OCI-LY3 (cell line): ENCODE results near the gene YTHDF2.

Experiments
- H2AFZ ChIP-seq: fragments of 200-600, 300-600 bp; shearing (Covaris generic); 2 replicates; pipeline ENCODE4 v1.6.0; 2014; ENCODE audit warnings: antibody characterized with exemption, low read depth, low read length
- H3K27ac ChIP-seq: fragments of 200-600, 300-600 bp; sonication (generic); 2 replicates; pipeline ENCODE4 v1.5.1; 2014; ENCODE audit warnings: mild to moderate bottlenecking, low read length, moderate library complexity, mixed read lengths
- H3K27me3 ChIP-seq: fragments of 200-600, 300-600 bp; sonication (generic); 2 replicates; pipeline ENCODE4 v1.6.1; 2014; ENCODE audit warnings: low read depth, low read length, mixed read lengths
- H3K36me3 ChIP-seq: fragments of 200-600, 300-600 bp; sonication (generic); replicated peaks from 2 replicates; pipeline ENCODE3; 2014; ENCODE audit warnings: low read depth, low read length, mixed read lengths
- H3K4me1 ChIP-seq: fragments of 300-600, 200-600 bp; sonication (generic); 2 replicates; pipeline ENCODE4 v1.6.1; 2014; ENCODE audit warnings: low read length, mixed read lengths
- H3K4me2 ChIP-seq: fragments of 200-600, 300-600 bp; sonication (generic); 2 replicates; pipeline ENCODE4 v1.6.1; 2014; ENCODE audit warnings: low read length, mixed read lengths
- H3K4me3 ChIP-seq: fragments of 300-600, 200-600 bp; sonication (generic); 2 replicates; pipeline ENCODE4 v1.5.1; 2014; ENCODE audit warnings: antibody characterized with exemption, mild to moderate bottlenecking, low read length, moderate library complexity
- H3K79me2 ChIP-seq: fragments of 300-600, 200-600 bp; shearing (Covaris generic); 2 replicates; pipeline ENCODE4 v1.6.1; 2014; ENCODE audit warnings: mild to moderate bottlenecking, low read length, mixed read lengths
- H3K9ac ChIP-seq: fragments of 300-600, 200-600 bp; shearing (Covaris generic); 2 replicates; pipeline ENCODE4 v1.6.0; 2014; ENCODE audit warnings: mild to moderate bottlenecking, low read length, moderate library complexity
- H3K9me3 ChIP-seq: fragments of 200-600, 300-600 bp; shearing (Covaris generic); 2 replicates; pipeline ENCODE4 v1.6.1; 2014; ENCODE audit warnings: low read length, mixed read lengths; ENCODE audit not compliant: insufficient read depth
- H4K20me1 ChIP-seq: fragments of 200-600, 300-600 bp; sonication (generic); 2 replicates; pipeline ENCODE4 v1.6.1; 2016; ENCODE audit warnings: low read length, mixed read lengths; ENCODE audit not compliant: insufficient read depth
- EZH2phosphoT487 ChIP-seq: fragments of 200-600 bp; shearing (Covaris generic); IDR thresholded peaks from 2 replicates; pipeline ENCODE4 v1.6.1; 2018; ENCODE audit warnings: antibody characterized with exemption, mixed run types, low read depth
- TF ChIP-seq, protein P1 (sequence below): fragments of 200-600, 300-600 bp; sonication (generic); IDR thresholded peaks from 2 replicates; pipeline ENCODE4 v1.5.1; 2014; ENCODE audit warnings: antibody characterized with exemption, low read length, low read depth

The YTHDF2 gene

DNA sequence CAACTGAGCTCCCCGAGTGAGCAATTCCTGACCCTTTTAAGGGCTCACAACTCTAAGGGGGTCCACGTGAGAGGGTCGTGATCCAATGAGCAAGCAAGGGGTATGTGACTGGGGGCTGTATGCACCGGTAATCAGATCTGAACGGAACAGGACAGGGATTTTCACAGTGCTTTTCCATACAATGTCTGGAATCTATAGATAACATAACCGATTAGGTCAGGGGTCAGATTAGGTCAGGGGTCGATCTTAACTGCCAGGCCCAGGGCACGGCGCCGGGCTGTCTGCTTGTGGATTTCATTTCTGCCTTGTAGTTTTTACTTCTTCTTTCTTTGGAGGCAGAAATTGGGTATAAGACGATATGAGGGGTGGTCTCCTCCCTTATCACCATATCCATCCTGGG lies 44.6 kb downstream of the YTHDF2 start:
- TF ChIP-seq, protein P1, sequence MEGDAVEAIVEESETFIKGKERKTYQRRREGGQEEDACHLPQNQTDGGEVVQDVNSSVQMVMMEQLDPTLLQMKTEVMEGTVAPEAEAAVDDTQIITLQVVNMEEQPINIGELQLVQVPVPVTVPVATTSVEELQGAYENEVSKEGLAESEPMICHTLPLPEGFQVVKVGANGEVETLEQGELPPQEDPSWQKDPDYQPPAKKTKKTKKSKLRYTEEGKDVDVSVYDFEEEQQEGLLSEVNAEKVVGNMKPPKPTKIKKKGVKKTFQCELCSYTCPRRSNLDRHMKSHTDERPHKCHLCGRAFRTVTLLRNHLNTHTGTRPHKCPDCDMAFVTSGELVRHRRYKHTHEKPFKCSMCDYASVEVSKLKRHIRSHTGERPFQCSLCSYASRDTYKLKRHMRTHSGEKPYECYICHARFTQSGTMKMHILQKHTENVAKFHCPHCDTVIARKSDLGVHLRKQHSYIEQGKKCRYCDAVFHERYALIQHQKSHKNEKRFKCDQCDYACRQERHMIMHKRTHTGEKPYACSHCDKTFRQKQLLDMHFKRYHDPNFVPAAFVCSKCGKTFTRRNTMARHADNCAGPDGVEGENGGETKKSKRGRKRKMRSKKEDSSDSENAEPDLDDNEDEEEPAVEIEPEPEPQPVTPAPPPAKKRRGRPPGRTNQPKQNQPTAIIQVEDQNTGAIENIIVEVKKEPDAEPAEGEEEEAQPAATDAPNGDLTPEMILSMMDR: no peak
- TF ChIP-seq EZH2phosphoT487: no peak
- Histone ChIP-seq H3K27ac (no peak overlapping the region), H3K27me3 (no peaks in the 10 kb centered on the region), H3K79me2 (no peaks in the 10 kb centered on the region), H2AFZ (no peak overlapping the region), H3K36me3 (no peaks in the 10 kb centered on the region), H3K4me2 (no peak overlapping the region), H3K4me1 (peaks cover 20% of the 10 kb centered on the region), H4K20me1 (no peaks in the 10 kb centered on the region), H3K9ac (no peak overlapping the region), H3K9me3 (no peaks in the 10 kb centered on the region), H3K4me3 (no peak overlapping the region)

DNA sequence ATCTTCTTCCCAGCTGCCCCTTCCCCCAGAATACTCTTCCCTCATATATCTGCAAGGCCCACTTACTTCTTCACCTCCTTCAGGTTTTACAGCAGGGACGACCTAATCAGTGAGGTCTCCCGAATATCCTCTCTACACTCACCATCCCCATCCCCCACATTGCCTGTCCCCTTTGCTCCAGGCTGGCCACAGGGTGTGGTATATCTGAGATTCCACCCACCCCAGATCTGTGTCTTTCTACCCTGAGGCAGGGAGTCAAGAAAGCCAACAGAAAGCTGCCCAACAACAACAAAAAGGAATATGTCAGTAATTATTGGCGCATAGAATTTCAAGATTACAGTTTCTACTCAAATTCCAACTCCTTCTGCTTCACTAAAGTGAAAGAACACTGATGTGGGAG lies 45.3 kb downstream of the YTHDF2 start:
- no peak overlapping the region for H3K9ac ChIP-seq
- peaks cover 20% of the 10 kb centered on the region for H3K4me1 ChIP-seq
- H3K4me3 ChIP-seq: no peak overlapping the region
- no peak overlapping the region for H3K27ac ChIP-seq
- no peaks in the 10 kb centered on the region for H4K20me1 ChIP-seq
- no peak overlapping the region for H2AFZ ChIP-seq
- no peak overlapping the region for H3K4me2 ChIP-seq
- no peaks in the 10 kb centered on the region for H3K27me3 ChIP-seq
- H3K36me3 ChIP-seq: no peaks in the 10 kb centered on the region
- TF ChIP-seq EZH2phosphoT487: no peak
- TF ChIP-seq, protein P1: no peak
- H3K79me2 ChIP-seq: no peaks in the 10 kb centered on the region
- no peaks in the 10 kb centered on the region for H3K9me3 ChIP-seq

DNA sequence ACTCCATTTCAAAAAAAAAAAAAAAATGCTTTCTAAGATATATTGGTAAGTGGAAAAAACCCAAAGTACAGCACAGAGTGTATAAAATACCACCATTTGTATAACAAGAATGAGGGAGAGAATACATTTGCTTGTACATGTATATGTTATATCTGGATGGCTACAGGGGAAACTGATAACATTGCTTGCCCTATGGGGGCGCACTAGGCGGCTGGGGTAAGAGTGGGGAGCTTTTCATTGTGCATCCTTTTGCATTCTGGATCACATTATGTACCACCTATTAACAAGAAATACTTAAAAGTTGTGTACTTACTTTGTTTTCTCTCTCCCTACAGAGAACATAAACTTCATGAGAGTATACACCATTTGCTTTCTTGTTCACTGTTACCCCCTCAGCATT lies 46.6 kb downstream of the YTHDF2 start:
- no peaks in the 10 kb centered on the region for H3K27me3 ChIP-seq
- H3K79me2 ChIP-seq: no peaks in the 10 kb centered on the region
- H3K9ac ChIP-seq: no peak overlapping the region
- no peak for TF ChIP-seq EZH2phosphoT487
- TF ChIP-seq, protein P1: peak; percentile 10; the same call in 1 of the 2 replicates
- H3K4me1 ChIP-seq: peaks cover 20% of the 10 kb centered on the region
- H3K4me3 ChIP-seq: no peak overlapping the region
- H3K9me3 ChIP-seq: no peaks in the 10 kb centered on the region
- no peak overlapping the region for H3K4me2 ChIP-seq
- H4K20me1 ChIP-seq: no peaks in the 10 kb centered on the region
- H3K27ac ChIP-seq: no peak overlapping the region
- H3K36me3 ChIP-seq: no peaks in the 10 kb centered on the region
- no peak overlapping the region for H2AFZ ChIP-seq

DNA sequence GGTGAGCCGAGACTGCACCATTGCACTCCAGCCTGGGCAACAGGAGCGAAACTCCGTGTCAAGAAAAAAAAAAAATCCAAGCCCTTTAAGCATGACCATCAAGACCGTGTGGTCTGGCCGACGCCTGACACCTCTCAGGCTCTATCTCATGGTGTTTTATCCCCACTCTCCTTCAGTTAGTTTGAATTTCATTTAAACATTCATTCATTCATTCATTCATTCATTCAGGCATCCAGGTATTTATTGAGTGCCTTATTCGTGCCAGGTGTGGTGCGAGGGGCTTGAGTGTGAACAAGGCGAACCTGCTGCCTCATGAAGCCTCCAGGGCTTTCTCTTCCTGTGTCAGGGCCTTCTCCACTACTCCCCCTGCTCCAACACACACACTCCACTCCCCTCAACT lies 52.7 kb downstream of the YTHDF2 start:
- no peak overlapping the region for H3K4me2 ChIP-seq
- no peaks in the 10 kb centered on the region for H3K79me2 ChIP-seq
- H3K27ac ChIP-seq: no peak overlapping the region
- H3K27me3 ChIP-seq: no peaks in the 10 kb centered on the region
- H3K9ac ChIP-seq: no peak overlapping the region
- no peak overlapping the region for H3K4me3 ChIP-seq
- TF ChIP-seq EZH2phosphoT487: no peak
- TF ChIP-seq, protein P1: no peak
- H2AFZ ChIP-seq: no peak overlapping the region
- 0 out of 2 replicates have a peak, but pooled peaks cover 3% of the 10 kb centered on the region for H3K4me1 ChIP-seq
- no peaks in the 10 kb centered on the region for H4K20me1 ChIP-seq
- H3K36me3 ChIP-seq: no peaks in the 10 kb centered on the region
- no peaks in the 10 kb centered on the region for H3K9me3 ChIP-seq
